CD4-positive, alpha-beta T cell treated with Interferon gamma for 1 hour (primary cell): ENCODE results near the gene GTSF1L.

Experiments used
- DNase-seq: peaks from one replicate; pipeline ENCODE4 v3.0.0-alpha.2; 2020

GTSF1L gene

DNA sequence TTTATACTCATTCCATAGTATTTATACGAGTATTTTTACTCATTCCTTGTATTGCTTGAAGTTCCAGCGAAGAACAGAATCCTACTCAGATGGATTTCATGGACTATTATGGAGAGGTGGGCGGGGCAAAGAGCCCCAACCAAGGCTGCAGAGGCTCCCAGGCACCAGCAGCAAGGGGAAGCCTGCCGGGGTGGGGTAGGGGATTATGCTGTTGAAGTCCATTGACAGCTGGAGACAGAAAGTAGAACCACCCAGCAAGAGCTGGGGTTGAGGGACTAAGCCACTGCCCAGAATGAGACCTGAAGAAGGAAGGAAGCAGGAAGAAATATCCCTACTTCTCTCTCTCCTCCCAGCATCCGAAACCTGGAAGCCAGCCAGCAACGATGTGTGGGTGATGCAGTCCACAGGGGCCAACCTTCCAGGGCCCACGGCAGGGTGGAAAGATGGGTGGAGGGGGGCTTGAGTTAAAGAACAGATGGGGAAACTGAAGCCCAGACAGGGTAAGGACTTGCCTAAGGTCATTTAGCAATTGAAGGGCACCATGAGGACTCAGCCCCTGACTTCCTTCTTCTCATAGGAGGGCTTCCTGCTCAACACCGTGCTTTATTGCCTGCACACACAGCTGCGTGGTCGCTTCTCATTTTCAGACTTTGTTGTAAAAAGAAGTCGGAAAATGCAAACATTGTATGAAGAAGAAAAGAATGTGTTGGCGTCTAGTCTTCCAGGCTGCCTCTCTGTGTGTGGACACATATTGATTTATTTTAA, 18.3 kb upstream of the GTSF1L start:
- no peak for DNase-seq

DNA sequence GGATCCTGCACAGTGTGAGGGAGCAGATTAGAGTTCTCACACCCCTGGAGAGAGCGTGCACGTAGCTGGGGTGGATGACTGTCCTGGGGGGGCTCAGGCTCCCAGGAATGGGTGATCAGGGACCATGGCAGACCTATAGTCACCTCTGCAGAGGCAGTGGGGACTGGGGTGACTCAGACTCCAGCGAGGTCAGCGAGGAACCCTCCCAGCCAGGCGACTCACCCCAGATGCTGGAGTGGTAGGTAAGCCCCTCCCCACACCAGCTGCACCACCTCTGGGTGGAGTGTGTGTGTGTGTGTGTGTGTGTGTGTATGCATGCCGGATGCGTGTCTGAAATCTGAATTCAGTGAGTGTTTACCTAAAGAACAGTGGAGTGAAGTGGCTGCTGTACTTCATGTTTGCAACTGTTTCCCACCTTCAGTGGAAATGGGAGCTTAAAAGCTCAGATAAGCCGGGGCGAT, 17.4 kb upstream of the GTSF1L start:
- peak; percentile 7 for DNase-seq

DNA sequence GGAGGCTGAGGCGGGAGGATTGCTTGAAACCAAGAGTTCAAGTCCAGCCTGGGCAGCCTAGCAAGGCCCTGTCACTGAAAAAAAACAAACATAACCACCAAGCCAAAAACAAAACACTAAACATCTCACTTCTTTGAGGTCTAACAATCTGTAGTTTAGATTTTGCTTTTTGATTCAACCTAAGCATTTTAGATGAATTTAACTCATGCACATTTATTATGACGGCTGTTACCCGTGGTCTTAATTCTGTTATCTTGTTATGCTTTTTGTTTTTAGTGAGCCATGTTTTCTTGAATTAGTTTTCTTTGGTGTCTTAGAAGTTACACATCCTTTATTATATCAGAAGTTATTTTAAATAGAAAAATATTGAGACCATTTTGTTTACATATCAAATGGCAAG, 13.8 kb upstream of the GTSF1L start:
- no peak for DNase-seq

DNA sequence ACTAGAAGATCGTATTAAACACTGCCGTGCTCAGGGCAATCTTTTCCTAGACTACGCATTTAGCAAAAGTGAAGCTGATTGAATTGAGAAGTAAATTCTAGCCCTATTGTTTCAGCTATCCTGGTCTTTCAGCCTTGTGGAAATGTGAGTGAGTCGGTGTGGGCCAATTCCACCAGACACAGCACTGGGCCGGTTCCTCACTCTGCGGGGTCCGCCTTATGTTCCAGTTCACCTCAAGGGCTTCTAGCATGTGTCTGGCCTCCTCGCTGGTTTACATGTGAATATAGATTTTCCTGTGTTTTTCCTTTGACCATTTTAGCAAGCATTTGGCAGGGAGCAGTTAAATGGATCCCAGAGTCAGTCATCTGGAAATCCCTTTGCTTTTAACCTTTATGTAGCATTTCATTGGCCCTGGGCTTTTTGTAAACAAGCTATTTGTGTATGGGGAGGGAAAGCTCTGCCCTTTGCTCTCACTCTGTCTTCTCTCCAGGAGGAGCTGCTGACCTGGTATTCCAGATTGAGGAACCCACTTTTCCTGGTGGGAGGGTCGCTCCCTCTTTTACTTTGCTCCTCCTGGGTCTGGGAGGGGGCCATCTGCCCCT, 12.4 kb upstream of the GTSF1L start:
- no peak for DNase-seq

DNA sequence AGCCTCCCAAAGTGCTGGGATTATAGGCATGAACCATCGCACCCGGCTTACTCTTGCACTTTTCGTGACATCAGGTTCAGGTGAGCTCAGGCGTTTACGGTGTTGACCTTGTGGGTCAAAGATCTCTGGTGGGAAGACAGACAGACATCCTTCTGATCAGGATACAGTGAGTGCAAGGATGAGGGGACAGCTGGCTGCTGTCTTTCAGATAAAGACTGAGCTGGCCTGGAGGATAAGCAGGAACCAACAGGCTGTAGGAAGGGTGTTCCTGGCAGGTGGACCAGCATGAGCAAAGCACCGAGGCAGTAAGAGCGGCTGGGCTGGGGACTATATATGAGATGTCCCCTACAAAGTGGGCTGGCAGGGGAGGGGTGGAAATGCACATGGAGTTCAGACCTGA, 11.1 kb upstream of the GTSF1L start:
- DNase-seq: no peak

DNA sequence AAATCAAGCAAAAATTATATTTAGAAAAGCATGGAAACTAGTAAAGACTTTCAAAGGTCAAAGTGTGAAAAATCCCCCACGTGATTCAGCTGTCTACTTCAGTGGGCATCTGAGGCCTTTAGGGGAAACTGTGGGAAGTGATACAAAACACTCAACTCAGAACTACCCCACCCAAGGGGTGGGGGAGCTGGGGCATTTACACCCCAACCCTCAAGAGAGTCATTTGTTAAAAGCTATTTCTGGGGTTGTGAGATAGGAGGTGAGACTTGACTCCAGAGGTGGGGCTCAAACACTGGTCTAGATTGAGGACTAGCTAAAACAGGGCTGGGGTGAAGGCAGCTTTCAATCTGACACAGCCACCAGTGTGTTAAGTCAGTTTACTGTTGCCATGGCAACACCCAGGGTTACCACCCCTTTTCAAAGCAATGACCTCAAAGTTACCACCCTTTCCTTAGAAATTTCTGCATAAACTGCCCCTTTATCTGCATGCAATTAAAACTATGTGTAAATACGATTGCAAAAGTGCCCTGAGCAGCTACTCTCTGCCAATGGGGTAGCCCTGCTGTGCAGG, 9.9 kb upstream of the GTSF1L start:
- DNase-seq: peak; percentile 41

DNA sequence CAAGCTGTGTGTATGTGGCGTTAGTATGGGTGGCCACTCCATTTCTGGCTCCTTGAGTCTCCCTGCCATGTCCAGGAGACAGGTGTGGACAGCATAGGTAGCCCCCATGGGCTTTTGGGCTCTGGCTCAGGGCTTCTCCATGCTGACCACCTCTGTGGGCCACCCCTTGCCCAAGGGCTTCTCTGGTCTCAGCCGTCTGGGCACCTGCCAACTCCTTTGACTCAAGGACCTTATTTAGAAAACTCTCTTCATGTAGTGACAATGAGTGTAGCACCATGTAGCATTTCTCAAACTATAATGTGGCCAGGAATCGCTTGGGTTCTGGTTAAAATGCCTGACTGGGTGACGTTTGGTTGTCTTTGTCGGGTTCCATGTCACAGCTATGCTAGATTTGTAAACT, 5.1 kb upstream of the GTSF1L start:
- no peak for DNase-seq

DNA sequence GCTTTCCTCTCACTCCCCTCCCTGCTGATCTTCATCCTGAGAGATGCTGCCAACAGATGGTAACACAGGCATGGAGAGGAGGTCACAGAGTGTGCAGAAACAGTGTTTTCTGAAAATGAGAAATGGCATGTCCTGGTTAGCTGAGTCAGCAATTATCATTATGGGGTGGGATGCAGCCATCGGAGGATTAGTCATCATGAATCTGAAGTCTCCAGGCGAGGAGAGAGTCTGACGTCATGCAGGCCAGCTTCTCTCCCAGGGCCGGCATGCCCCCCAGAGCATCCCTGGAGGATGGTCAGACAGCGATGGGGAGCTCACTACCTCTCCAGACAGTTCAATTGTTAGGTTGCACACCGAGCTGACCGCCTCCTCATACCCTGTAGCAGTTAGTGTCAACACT, 4.7 kb upstream of the GTSF1L start:
- DNase-seq: no peak

DNA sequence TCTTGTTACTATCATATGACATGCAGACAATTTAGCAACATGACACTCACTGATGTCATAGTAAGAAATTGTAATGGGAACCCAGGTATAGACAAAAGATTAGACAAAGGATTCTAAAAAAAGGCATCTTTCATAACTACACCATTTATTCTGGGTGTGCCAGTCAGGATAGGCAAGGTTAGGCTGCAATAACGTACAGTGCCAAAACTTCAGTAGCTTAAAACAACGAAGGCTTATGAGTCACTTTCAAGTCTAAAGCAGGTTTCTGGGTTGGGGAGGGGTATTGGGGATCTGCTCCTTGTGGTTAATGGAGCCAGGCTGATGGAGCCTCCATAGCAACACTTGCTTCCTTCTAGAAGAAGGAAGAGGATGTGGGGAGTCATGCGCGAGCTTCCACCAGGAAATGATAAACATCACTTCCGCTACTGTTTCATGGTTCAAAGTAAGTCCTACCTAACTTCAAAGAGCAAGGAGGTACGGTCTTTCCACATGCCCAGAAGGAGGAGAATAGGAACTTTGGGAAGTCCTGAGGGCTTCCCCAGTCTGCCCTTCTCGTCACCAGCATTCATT, 2.0 kb upstream of the GTSF1L start:
- no peak for DNase-seq

DNA sequence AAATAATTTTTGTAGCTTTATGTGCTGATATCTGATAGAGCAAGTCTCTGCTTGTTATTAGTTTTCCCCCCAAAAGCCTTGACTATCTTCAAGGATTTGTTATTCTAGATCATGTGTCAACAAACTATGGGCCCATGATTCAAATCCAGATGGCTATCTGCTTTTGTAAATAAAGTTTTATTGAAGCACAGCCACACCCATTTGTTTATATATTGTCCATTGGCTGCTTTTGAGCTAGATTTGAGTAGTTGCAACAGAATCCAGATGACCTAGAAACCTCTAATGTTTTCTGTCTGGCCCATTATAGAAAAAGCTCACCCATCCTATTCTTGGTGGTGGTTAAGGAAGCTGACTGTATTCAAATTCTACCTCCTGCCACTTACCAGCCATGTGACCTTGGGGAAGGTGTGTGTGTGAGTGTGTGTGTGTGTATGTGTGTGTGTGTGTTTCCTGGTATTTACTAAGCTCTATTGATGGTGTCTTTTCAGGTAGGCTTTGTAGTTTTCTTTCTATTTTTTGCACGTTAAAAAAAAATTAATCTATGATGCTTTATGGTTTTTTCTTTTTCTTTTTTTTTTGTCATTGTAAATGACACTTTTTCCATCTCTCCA, 1.3 kb upstream of the GTSF1L start:
- peak; percentile 61 for DNase-seq

DNA sequence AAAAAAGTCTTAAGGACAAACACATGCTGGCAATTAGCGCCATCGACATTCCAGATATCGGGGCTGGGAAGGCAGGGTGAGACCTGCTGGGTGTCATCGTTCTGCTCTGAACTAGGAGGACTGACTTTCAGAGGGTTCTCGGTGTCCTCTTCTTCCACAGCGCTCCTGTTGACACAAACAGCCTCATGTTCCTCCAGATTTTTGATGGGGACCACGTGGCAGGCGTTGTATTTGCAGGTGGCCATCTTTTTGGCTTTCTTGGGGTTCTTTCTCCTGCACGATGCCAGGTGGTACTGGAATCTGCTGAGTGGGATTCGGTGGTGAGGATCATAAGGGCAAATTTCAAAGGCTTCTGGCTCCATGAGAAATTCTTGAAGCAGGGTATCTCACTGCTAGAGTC, 469 bp downstream of the GTSF1L start:
- DNase-seq: no peak

DNA sequence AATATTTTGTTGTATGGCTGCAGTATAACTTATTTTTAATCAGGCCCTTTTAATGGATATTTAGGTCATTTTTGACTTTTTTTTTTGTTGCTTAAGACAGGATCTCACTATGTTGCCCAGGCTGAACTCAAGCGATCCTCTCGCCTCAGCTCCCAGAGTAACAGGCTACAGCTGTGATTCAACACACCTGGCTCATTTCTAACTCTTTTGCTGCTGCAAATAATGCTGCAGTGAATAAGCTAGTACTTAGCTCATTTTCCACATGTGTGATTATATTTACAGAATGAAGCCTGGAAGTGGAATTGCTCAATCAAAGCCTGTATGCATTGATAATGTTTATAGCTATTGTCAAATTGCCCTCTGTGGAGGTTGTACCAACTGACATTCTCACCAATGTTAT, 1.1 kb downstream of the GTSF1L start:
- DNase-seq: no peak

DNA sequence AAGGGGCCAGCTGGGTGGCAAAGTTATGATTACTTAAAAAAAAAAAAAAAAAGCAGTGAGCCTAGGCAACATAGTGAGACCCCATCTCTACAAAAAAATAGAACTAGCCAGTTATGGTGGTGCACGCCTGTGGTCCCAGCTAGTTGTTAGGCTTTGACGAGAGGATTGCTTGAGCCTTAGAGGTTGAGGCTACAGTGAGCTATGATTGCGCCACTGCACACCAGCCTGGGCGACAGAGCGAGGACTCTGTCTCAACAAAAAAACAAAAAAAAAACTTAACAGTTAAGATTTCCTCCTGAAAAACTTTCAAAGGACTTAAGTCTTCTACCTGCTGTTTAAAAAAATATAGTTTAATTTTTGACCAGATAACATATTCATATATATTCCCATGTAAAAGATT, 2.4 kb downstream of the GTSF1L start:
- no peak for DNase-seq

DNA sequence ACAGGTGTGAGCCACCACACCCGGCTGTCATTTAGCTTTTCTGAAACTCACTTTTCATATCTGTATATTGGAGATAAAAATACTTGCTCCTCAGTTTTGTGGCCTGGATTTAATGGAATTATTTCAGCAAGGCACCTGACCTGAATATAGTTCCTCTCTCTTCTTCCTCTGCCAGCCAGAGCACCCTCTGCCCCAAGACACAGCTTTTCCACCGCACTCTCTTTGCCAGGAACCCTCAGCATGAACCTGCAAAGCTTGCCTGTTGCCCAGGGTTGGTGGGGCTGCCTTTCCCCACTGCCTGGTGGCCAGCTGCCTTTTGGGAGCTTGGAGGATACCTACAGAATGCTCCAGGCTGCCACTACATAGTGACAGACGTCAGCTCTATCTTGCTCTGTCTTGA, 3.1 kb downstream of the GTSF1L start:
- DNase-seq: no peak

DNA sequence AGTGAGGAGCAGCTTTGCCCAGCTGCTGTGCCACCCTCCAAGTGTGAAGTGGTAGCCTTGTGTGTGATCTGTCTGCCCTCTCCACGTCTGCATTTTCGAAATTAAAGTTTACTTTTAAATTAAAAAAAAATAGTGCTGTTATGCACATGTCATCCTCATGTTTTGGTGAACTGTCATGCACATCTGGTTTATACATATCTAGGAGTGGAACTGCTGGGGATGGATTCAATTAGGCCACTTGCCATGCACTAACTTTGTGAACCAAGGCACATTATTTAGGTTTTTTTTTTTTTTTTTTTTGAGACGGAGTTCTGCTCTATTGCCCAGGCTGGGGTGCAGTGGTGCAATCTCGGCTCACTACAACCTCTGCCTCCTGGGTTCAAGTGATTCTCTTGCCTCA, 3.6 kb downstream of the GTSF1L start:
- no peak for DNase-seq

DNA sequence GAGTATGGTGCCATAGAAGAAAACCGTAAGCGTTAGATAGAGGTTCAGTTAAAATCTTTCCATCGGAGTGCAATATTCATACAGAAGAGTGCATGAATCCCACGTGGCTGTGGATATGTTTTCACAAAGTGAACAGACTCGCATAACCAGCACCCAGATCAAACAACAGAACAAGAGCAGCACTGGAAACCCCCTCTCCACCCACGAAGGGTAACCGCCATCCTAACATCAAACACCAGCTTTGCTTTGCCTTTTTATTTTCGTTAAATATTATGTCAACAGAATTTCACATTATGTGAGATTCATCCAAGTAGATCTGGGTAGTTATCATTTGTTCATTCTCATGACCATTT, 4.7 kb downstream of the GTSF1L start:
- peak; percentile 59 for DNase-seq

DNA sequence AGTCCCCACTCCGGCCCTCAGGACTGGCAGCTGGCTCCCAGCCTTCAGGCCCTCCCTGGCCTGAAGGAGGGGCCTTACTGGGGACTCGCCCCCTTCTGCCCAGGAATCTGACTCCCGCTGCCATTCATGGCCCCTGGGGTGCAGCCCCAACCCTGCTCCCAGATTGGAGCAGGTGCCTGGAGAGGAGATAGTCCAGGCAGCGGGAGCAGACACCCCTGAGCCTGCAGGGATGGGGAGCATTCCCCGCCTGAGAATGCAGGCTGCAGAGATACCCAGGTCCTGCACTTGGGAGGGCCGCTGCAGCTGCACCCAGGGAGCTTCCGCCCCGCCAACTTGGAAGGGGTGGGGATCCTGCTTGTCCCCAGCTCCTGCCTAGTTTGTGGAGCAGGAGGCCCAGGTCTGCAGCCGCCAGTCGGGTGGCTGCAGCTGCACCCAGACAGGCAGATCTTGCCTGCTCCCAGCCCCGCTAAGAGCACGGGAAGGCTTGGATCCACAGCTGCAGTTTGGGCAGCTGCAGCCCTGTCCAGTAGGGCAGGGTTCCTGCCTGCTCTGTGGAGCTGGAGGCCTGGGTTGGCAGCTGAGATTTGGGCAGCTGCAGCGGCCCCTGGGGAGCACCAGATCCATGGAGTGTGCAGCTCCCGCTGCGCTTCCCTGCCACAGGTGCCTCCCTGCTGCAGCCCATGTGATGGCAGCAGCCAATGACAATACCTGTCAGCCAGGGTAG, 5.2 kb downstream of the GTSF1L start:
- DNase-seq: no peak

DNA sequence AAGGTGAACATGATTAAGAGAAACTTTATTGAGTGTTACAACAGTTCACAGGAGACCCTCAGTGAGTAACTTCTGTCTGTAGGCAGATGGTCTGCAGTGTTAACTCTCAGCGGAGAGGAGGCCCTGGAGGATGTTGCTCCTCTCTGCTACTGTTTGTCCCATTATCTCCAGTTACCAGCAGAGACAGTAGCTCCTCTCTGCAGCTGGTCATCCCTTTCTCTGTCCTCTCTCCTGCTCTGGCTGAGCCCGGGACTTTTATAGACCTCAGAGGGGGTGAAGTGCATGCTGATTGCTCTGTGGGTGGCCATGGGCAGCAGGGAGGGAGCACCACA, 5.7 kb downstream of the GTSF1L start:
- DNase-seq: no peak

DNA sequence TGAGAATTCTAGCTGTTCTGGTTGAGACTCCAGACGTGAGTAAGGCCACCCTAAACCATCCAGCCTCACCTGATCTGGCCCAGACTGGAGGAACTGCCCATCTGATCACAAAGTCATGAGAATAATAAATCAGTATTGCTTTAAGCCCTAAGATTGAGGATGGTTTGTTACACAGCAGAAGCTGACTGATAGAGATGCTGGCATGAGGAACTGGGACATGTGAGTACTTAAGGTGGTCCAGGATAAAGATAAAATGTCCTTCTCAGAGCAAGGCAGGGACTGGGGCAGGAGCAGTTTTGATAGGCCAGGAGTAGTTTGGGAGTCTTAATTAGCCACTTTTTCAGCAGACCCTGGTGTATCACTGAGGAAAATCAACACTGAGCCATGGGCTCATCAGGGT, 6.8 kb downstream of the GTSF1L start:
- DNase-seq: no peak

DNA sequence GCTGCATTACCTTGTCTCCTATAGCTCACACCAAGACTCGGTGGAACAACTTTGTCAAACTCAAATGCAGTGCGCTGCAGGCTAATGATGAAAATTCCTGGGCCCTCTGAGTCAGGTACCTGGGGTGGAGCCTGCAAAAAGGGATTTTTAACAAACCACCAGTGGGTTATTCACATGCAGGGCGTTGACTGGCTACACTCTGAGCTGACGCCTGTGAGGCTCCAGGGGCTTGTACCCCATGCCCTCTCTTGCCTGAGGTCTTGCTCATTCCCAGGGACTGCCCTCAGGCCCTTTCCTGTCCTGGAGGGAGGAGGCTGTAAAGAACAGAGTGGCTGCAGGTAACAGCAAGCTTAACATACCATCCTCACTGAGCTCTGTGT, 9.2 kb downstream of the GTSF1L start:
- no peak for DNase-seq

DNA sequence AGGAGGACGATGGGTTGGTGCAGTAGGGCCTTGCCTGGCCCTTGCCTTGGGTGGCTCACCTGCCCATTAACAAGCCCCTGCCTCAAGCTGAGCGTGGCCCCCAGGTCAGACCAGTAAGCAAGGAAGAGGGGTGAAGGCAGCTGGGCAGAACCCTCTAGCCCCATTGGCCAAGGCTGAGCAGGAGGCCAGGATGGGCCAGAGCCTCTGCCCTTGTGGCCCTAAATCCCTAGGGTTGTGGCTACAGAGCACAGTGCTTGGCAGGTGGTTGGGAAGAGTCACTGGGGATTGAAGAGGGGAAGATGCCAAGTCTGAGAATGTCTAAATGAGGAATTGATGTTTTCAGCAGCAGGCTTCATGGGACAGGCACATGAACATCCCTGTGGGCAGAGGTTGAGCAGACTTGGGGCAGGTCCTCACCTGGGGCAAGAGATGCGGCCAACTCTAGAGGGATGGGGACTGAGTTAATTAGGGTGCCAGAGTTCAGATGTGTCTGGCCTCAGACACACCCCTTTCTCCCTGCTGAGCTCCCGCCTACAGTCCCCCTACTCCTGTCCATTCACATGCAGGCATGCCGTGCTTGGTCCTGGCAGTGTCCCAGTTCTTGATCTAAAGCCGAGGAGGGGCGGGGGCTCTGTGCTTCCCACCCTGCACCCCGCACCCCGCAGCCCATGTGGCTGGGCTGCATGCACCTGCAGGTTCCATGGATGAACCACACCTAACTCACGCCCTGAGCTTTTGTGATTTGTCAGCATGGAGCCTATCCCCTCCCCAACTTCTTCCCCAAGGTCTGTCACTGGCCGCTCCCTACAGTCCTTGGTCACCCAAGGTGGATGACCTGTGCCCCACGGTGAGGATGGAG, 9.8 kb downstream of the GTSF1L start:
- no peak for DNase-seq

DNA sequence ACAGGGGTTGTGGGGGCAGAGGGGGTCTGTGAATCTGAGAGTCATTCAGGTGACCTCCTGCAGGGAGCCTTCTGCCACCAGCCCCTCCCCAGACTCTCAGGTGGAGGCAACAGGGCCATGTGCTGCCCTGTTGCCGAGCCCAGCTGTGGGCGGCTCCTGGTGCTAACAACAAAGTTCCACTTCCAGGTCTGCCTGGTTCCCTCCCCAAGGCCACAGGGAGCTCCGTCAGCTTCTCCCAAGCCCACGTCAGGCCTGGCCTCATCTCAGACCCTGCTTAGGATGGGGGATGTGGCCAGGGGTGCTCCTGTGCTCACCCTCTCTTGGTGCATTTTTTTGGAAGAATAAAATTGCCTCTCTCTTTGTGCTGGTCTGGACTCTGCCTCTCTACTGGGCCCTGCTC, 10.7 kb downstream of the GTSF1L start:
- DNase-seq: no peak
